Muscle of leg (tissue), 11 donors: ENCODE measurements around the gene GJE1. TPM values are rescaled to one million over a fixed set of nuclear protein-coding genes. Genes with fewer than 3 reads are reported as not detected.

ENCODE experiments used
- DNase-seq: peaks from one replicate; pipeline ENCODE4 v3.0.0; 2013
- H3K27ac ChIP-seq: one replicate; pipeline ENCODE4 v1.5.1; 2013; ENCODE audit warnings: mild to moderate bottlenecking, low read length, control low read depth
- H3K27me3 ChIP-seq: one replicate; pipeline ENCODE4 v1.6.1; 2013; ENCODE audit warnings: low read length; ENCODE audit not compliant: control insufficient read depth, insufficient read depth
- H3K36me3 ChIP-seq: one replicate; pipeline ENCODE4 v1.6.1; 2013; ENCODE audit warnings: low read length; ENCODE audit not compliant: control insufficient read depth, insufficient read depth
- H3K4me1 ChIP-seq: one replicate; pipeline ENCODE4 v1.6.1; 2013; ENCODE audit warnings: low read length; ENCODE audit not compliant: control insufficient read depth, insufficient read depth
- H3K4me3 ChIP-seq: one replicate; pipeline ENCODE4 v1.5.1; 2013; ENCODE audit warnings: low read length, control low read depth
- H3K9me3 ChIP-seq: replicated peaks from 2 replicates; pipeline ENCODE4 v1.6.1; 2013; ENCODE audit warnings: low read depth, low read length; ENCODE audit not compliant: control insufficient read depth
- WGBS: methylation state at CpG from one replicate; pipeline ENCODE4 v1.1.5; 2013; ENCODE audit warnings: missing lambda C conversion rate; ENCODE audit not compliant: insufficient coverage; 5-methylcytosine and 5-hydroxymethylcytosine counted together
- polyA plus RNA-seq, 8 donors: library from polyadenylated mRNA; unstranded; fragments of 120-200 nt; gene quantifications; one replicate each; pipeline versions ENCODE4 v1.2.1 to v1.2.3, GENCODE V29; 2013; ENCODE audit warnings: inconsistent platforms in 1 of 8, low replicate concordance in 1 of 8; ENCODE audit not compliant: insufficient read length in 8 of 8, insufficient read depth in 1 of 8
- total RNA-seq: library from RNA; stranded (reverse); fragments of 120-200 nt; gene quantifications from one replicate; pipeline ENCODE4 v1.2.4, GENCODE V29; 2013

The GJE1 gene
- total and polyA plus RNA-seq, 9 donors, result not detected

DNA sequence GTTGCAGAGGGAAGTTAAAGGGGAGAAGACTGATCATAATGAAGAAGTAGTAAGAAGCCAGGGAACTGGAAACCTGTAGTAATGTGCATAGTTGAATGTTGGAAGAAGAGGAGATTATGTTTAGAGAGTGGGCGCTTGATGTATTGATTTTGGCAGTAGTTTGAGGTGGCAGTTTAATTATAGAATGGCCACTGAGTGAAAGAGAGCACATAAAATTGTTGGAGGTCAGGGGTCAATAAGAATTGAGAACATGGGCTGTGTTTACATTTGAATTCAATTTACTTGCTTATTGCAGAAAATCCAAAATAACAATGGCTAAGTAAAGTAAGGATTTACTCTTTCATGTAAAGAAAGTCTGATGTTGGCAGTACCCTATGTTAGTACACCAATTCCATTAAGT, 30.1 kb downstream of the GJE1 start:
- no peak for DNase-seq
- H3K36me3 ChIP-seq, result peaks cover 10% of the 10 kb centered on the region
- no peaks in the 10 kb centered on the region for H3K4me1 ChIP-seq
- WGBS, result 71% methylated on average over 1 of the region's 1 CpG
- no peak overlapping the region for H3K4me3 ChIP-seq
- H3K9me3 ChIP-seq, result no peaks in the 10 kb centered on the region
- no peaks in the 10 kb centered on the region for H3K27me3 ChIP-seq
- H3K27ac ChIP-seq, result no peak overlapping the region

GRCh38 chr6:142165227-142165626, 32.5 kb downstream of the GJE1 start:
- peaks cover 10% of the 10 kb centered on the region for H3K36me3 ChIP-seq
- no peaks in the 10 kb centered on the region for H3K27me3 ChIP-seq
- no peak overlapping the region for H3K4me3 ChIP-seq
- no peak overlapping the region for H3K27ac ChIP-seq
- H3K4me1 ChIP-seq, result no peaks in the 10 kb centered on the region
- no peaks in the 10 kb centered on the region for H3K9me3 ChIP-seq
- DNase-seq, result no peak
- 90% methylated on average over 3 of the region's 4 CpGs for WGBS

DNA sequence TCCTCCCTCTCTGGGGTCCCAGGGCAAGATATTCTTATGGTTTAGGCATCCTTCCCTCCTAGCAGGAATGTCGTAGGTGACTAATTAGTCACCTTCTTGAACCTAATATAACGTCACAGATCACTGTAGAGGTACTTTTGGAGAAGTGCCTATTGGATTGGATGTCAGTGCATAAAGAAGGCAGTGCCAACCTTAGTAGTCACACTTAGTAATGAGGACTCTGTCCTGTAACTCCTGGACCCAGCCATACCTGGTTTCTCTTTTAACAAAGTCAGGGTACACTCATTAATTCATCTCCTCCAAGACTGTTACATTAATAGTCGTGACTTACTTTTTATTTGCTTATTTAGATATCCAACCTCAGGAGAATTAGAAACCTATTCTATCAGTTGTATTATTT, 34.3 kb downstream of the GJE1 start:
- Histone ChIP-seq H3K4me1 (no peaks in the 10 kb centered on the region), H3K9me3 (no peaks in the 10 kb centered on the region), H3K36me3 (peaks cover 13% of the 10 kb centered on the region), H3K27me3 (no peaks in the 10 kb centered on the region), H3K4me3 (no peak overlapping the region), H3K27ac (no peak overlapping the region)
- no peak for DNase-seq
- no CpG with 5 or more reads among the region's 3 CpGs for WGBS

DNA sequence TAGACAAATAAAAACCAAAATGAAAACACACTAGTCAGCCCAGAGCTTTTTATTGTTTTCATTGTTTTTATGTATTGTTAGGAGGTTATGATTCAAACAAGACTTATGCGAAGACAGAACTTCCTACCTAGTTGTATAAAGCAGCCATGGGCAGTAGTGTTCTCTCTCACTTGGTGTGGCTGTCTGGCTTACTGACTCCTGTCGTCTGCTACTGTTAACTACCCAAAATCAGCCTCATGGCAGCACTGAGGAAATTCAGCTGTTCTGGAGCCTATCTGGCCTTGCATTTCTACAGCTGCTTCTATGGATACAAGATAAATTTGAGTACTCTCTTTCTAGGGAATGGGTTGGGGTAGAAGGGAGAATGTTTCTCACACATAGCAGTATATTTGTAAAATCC, 34.8 kb downstream of the GJE1 start:
- DNase-seq, result no peak
- Histone ChIP-seq H3K36me3 (peaks cover 16% of the 10 kb centered on the region), H3K4me3 (no peak overlapping the region), H3K9me3 (no peaks in the 10 kb centered on the region), H3K27me3 (no peaks in the 10 kb centered on the region), H3K4me1 (no peaks in the 10 kb centered on the region), H3K27ac (no peak overlapping the region)
- WGBS, result no CpG with 5 or more reads among the region's 2 CpGs

DNA sequence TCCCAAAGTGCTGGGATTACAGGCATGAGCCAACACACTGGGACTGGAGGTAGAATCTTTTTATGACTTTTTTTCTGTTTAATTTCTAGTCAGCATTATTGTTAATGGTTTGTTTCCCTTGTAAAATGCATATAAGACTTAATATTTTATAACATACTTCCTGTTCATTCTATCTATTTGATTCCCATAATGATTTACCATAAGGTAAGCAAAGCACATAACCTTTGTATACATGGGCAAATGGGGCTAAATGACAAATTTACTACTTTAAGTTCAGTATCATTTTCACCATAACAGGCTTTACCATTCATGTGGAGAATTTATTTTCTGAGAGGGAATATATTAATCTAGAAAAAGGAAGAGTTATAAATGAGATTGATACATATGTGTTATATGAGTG, 38.6 kb downstream of the GJE1 start:
- H3K4me3 ChIP-seq, result no peak overlapping the region
- DNase-seq, result no peak
- H3K27me3 ChIP-seq, result no peaks in the 10 kb centered on the region
- H3K27ac ChIP-seq, result no peak overlapping the region
- no peaks in the 10 kb centered on the region for H3K4me1 ChIP-seq
- H3K9me3 ChIP-seq, result no peaks in the 10 kb centered on the region
- peaks cover 28% of the 10 kb centered on the region for H3K36me3 ChIP-seq

- DNase-seq, result no peak
- Histone ChIP-seq H3K36me3 (peaks cover 20% of the 10 kb centered on the region), H3K4me1 (no peaks in the 10 kb centered on the region), H3K9me3 (peaks cover 3% of the 10 kb centered on the region), H3K27me3 (no peaks in the 10 kb centered on the region), H3K4me3 (no peak overlapping the region), H3K27ac (no peak overlapping the region)
Observed at GRCh38 chr6:142172758-142173157, 40.0 kb downstream of the GJE1 start.

GRCh38 chr6:142173980-142174379, 41.3 kb downstream of the GJE1 start:
- peaks cover 20% of the 10 kb centered on the region for H3K36me3 ChIP-seq
- no peak overlapping the region for H3K4me3 ChIP-seq
- no peak overlapping the region for H3K27ac ChIP-seq
- peaks cover 3% of the 10 kb centered on the region for H3K9me3 ChIP-seq
- DNase-seq, result no peak
- 100% methylated on average over 1 of the region's 3 CpGs for WGBS
- H3K4me1 ChIP-seq, result no peaks in the 10 kb centered on the region
- no peaks in the 10 kb centered on the region for H3K27me3 ChIP-seq

GRCh38 chr6:142174703-142175102, 42.0 kb downstream of the GJE1 start:
- WGBS, result 87% methylated on average over 4 of the region's 6 CpGs
- no peak for DNase-seq
- Histone ChIP-seq H3K9me3 (peaks cover 3% of the 10 kb centered on the region), H3K4me3 (no peak overlapping the region), H3K4me1 (no peaks in the 10 kb centered on the region), H3K27ac (no peak overlapping the region), H3K36me3 (peaks cover 20% of the 10 kb centered on the region), H3K27me3 (no peaks in the 10 kb centered on the region)

- Histone ChIP-seq H3K4me3 (no peak overlapping the region), H3K36me3 (peaks cover 17% of the 10 kb centered on the region), H3K9me3 (peaks cover 3% of the 10 kb centered on the region), H3K27me3 (no peaks in the 10 kb centered on the region), H3K27ac (no peak overlapping the region), H3K4me1 (no peaks in the 10 kb centered on the region)
- no peak for DNase-seq
Observed at GRCh38 chr6:142178129-142178528, 45.4 kb downstream of the GJE1 start.

GRCh38 chr6:142182004-142182403, 49.3 kb downstream of the GJE1 start:
- no peak overlapping the region for H3K27ac ChIP-seq
- H3K4me1 ChIP-seq, result no peaks in the 10 kb centered on the region
- no peaks in the 10 kb centered on the region for H3K27me3 ChIP-seq
- H3K36me3 ChIP-seq, result peaks cover 3% of the 10 kb centered on the region
- no peak overlapping the region for H3K4me3 ChIP-seq
- peaks cover 3% of the 10 kb centered on the region for H3K9me3 ChIP-seq
- DNase-seq, result no peak

DNA sequence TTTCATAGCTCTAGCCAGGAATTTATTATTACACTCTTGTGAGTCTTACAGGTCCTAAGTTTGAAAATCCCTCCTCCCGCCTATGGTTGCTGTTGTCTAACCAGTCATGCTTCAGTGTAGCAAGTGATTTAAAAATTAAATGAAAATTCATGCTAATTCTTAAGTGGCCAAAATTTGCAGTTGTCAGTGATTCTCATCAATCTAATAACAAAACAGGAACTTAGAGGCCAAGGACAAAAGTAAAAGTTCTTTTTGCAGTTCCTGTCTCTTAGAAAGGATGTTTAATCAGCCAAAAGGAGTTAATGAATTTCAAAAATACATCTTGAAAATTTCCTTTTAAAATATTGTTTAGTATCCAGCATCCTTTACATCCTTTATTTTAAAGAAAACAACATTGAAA, 50.6 kb downstream of the GJE1 start:
- Histone ChIP-seq H3K9me3 (no peaks in the 10 kb centered on the region), H3K4me1 (no peaks in the 10 kb centered on the region), H3K27me3 (no peaks in the 10 kb centered on the region), H3K27ac (no peak overlapping the region), H3K4me3 (no peak overlapping the region), H3K36me3 (peaks cover 3% of the 10 kb centered on the region)
- DNase-seq, result peak; percentile 2
- no CpG with 5 or more reads among the region's 1 CpG for WGBS
